HG02623 (cell line): ENCODE data around the gene PI4K2B.
"Not testable (repeated sequence)": the region's sequence is repeated elsewhere in the genome, so short reads cannot be mapped to it uniquely, and the experiment has no call there.

Experiments
- ATAC-seq: cut with Tn5 transposase; IDR thresholded peaks from one replicate; pipeline ENCODE4 v1.9.1; 2021; ENCODE audit warnings: moderate library complexity; ENCODE audit not compliant: unreplicated experiment

Gene PI4K2B

GRCh38 chr4:25233737-25234389, at the start of gene PI4K2B:
Gene PI4K2B, plus strand, starts transcription at chr4:25234033. Its CDS starts 131 bp downstream, at chr4:25234164.
- ATAC-seq, result peak; percentile 66

GRCh38 chr4:25184056-25184455, 49.8 kb upstream of the PI4K2B start:
- ATAC-seq, result no peak

GRCh38 chr4:25190407-25190806, 43.4 kb upstream of the PI4K2B start:
- ATAC-seq, result no peak

GRCh38 chr4:25198713-25199112, 35.1 kb upstream of the PI4K2B start:
- no peak for ATAC-seq

GRCh38 chr4:25207997-25208396, 25.8 kb upstream of the PI4K2B start:
- ATAC-seq, result no peak

GRCh38 chr4:25209702-25210101, 24.1 kb upstream of the PI4K2B start:
- no peak for ATAC-seq

GRCh38 chr4:25211721-25212120, 22.1 kb upstream of the PI4K2B start:
- ATAC-seq, result no peak

- ATAC-seq, result no peak
Measured at GRCh38 chr4:25212822-25213221, 21.0 kb upstream of the PI4K2B start.

GRCh38 chr4:25213347-25213979, 20.4 kb upstream of the PI4K2B start:
- ATAC-seq, result no peak

- not testable (repeated sequence) for ATAC-seq
Measured at GRCh38 chr4:25214750-25215149, 19.1 kb upstream of the PI4K2B start.

GRCh38 chr4:25215511-25215910, 18.3 kb upstream of the PI4K2B start:
- ATAC-seq, result no peak

- no peak for ATAC-seq
Measured at GRCh38 chr4:25221377-25221776, 12.5 kb upstream of the PI4K2B start.

- ATAC-seq, result no peak
Measured at GRCh38 chr4:25223802-25224375, 9.9 kb upstream of the PI4K2B start.

GRCh38 chr4:25229804-25230203, 4.0 kb upstream of the PI4K2B start:
- no peak for ATAC-seq

- no peak for ATAC-seq
Measured at GRCh38 chr4:25233194-25233593, 639 bp upstream of the PI4K2B start.

- peak; percentile 46 for ATAC-seq
Measured at GRCh38 chr4:25234390-25235370, 847 bp downstream of the PI4K2B start.

GRCh38 chr4:25235401-25235800, 1.6 kb downstream of the PI4K2B start:
- ATAC-seq, result no peak

- ATAC-seq, result not testable (repeated sequence)
Measured at GRCh38 chr4:25236030-25236429, 2.2 kb downstream of the PI4K2B start.

- no peak for ATAC-seq
Measured at GRCh38 chr4:25236971-25237370, 3.1 kb downstream of the PI4K2B start.

GRCh38 chr4:25238052-25238451, 4.2 kb downstream of the PI4K2B start:
- ATAC-seq, result no peak

GRCh38 chr4:25239528-25239927, 5.7 kb downstream of the PI4K2B start:
- not testable (repeated sequence) for ATAC-seq
